Testis (tissue), 5 donors: Measurements from ENCODE around the gene ALG1L2. TPM values are rescaled to one million over a fixed set of nuclear protein-coding genes. Genes with fewer than 3 reads are reported as not detected.
"Not testable (repeated sequence)": the region's sequence is repeated elsewhere in the genome, so short reads cannot be mapped to it uniquely, and the experiment has no call there.

Experiments
- DNase-seq: peaks from one replicate; pipeline ENCODE4 v3.0.0-alpha.2; 2019
- H3K27ac ChIP-seq, 2 donors: fragments of 200-600 bp; sonication (generic); one replicate each; pipeline ENCODE4 v1.5.1; 2019
- H3K27me3 ChIP-seq: fragments of 200-600 bp; sonication (generic); one replicate; pipeline ENCODE4 v1.5.1; 2019
- H3K36me3 ChIP-seq: fragments of 200-600 bp; sonication (generic); one replicate; pipeline ENCODE4 v1.5.1; 2017; ENCODE audit warnings: low read depth; ENCODE audit errors: missing control alignments
- H3K4me1 ChIP-seq: fragments of 200-600 bp; sonication (generic); one replicate; pipeline ENCODE4 v1.5.1; 2019
- H3K4me3 ChIP-seq, 2 donors: fragments of 200-600 bp; sonication (generic); one replicate each; pipeline ENCODE4 v1.5.1; 2017 to 2019
- H3K9me3 ChIP-seq: fragments of 200-600 bp; sonication (generic); one replicate; pipeline ENCODE4 v1.5.1; 2017
- POLR2A ChIP-seq: fragments of 450-650 bp; IDR thresholded peaks from one replicate; pipeline ENCODE4 v1.6.1; 2017; ENCODE audit warnings: antibody characterized with exemption, mild to moderate bottlenecking, moderate library complexity
- WGBS, 2 donors: methylation state at CpG; one replicate each; pipeline ENCODE4 v1.1.5; 2018; 5-methylcytosine and 5-hydroxymethylcytosine counted together
- intact Hi-C: fragments of 100-400 bp; cut with DNase I; formaldehyde crosslinking; loops from one replicate; pipeline ENCODE4 v1.15.1; 2023; ENCODE audit warnings: low total_unique reads
- long read RNA-seq, 2 donors: transcript quantifications; one replicate each; lab custom pipeline, GENCODE V29; 2026
- polyA plus RNA-seq: library from polyadenylated mRNA; stranded (reverse); fragments of 350-450 nt; fragmentation: Illumina TruSeq; extraction: RNeasy Lipid Tissue Mini Kit (QIAGEN cat#74804); gene quantifications from one replicate; pipeline ENCODE4 v1.2.3, GENCODE V29; 2014; ENCODE audit warnings: low read depth, low replicate concordance; ENCODE audit not compliant: insufficient read depth
- total RNA-seq, 2 donors: library from RNA; depleted of rRNA; stranded (reverse); fragments of >200 nt; gene quantifications; one replicate each; pipeline ENCODE4 v1.2.3, GENCODE V29; 2016
- TF ChIP-seq, protein P1 (sequence below), 3 experiments: fragments of 450-650 bp in 2 of 3; fragments of 200-600 bp in 1 of 3; sonication (generic) in 1 of 3; IDR thresholded peaks; one replicate each; pipeline ENCODE4 v1.5.1; 2016 to 2019; ENCODE audit warnings: antibody characterized with exemption in 3 of 3, mild to moderate bottlenecking in 2 of 3, moderate library complexity in 1 of 3

ALG1L2 gene
- total RNA-seq (not detected), polyA plus RNA-seq (not detected)
- long read RNA-seq, donor 1, result 0 reads
- long read RNA-seq, donor 2, result 0 reads

DNA sequence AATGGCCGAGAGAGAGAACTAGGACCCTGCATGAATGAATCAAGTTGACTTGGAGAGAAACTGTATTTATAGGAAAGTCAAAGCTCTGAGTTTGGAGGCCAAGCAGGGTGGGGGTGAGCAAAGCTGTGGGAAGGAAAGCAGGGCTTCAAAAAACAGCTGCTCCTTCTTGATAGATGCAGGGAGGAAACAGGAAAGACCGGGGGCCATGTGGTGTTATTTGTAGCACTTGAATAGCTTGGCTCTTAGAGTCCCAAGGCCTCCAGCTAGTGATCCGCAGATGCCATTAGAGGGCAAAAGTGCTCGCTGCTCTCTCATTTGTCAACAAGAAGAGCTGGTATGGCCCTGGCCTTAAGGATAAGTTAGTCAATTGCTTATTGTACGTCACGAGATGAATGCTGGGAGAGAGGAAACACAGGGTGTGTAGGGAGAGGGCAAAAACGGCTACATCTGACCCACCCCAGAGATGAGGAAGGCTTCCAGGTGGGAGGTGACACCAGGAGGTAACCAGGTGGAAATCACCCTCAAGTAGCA, at the start of gene ALG1L2:
TSS of gene ALG1L2 (plus strand) at position 481 of the 531 bp plus-strand sequence. CDS start 186 bp downstream, outside the sequence.
- WGBS, 2 donors, result 53 to 63% methylated on average over 7 of the region's 7 CpGs
- H3K4me1 ChIP-seq, result no peaks in the 10 kb centered on the region
- no peak for TF ChIP-seq POLR2A
- TF ChIP-seq, protein P1, sequence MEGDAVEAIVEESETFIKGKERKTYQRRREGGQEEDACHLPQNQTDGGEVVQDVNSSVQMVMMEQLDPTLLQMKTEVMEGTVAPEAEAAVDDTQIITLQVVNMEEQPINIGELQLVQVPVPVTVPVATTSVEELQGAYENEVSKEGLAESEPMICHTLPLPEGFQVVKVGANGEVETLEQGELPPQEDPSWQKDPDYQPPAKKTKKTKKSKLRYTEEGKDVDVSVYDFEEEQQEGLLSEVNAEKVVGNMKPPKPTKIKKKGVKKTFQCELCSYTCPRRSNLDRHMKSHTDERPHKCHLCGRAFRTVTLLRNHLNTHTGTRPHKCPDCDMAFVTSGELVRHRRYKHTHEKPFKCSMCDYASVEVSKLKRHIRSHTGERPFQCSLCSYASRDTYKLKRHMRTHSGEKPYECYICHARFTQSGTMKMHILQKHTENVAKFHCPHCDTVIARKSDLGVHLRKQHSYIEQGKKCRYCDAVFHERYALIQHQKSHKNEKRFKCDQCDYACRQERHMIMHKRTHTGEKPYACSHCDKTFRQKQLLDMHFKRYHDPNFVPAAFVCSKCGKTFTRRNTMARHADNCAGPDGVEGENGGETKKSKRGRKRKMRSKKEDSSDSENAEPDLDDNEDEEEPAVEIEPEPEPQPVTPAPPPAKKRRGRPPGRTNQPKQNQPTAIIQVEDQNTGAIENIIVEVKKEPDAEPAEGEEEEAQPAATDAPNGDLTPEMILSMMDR (IDR thresholded peaks at IDR 0.05), result no peak
- H3K36me3 ChIP-seq, result no peaks in the 10 kb centered on the region
- H3K27me3 ChIP-seq, result no peaks in the 10 kb centered on the region
- intact Hi-C loops, result no loop called here
- no peak within 1 kb of the TSS for H3K27ac ChIP-seq
- no peak for DNase-seq
- no peak within 1 kb of the TSS for H3K4me3 ChIP-seq
- no peaks in the 10 kb centered on the region for H3K9me3 ChIP-seq

DNA sequence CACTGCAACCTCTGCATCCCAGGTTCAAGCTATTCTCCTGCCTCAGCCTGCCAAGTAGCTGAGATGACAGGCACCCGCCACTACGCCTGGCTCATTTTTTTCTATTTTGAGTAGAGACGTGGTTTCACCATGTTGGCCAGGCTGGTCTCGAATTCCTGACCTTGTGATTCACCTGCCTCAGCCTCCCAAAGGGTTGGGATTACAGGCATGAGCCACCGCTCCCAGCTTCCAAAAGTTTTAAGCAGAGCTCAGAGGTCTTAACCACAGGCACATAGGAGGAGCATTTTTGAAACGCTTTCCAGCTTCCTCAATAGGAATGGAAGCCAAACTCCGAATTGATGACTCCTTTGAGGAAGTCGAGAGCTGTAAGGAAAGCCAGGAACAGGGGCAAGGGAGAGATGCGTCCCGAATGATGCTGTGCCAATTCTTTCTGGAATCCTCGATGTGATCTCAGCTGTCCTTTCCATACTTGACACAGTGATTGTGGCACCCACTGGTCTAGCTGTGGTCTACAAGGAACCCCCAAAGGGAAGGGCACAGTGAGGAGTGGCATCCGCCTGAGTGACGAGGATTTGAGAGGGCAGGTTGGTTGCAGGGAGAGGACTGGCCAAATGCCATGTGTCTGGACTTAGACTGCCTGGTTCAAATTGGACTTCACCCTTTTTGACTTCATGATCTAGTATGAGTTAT, 44.4 kb upstream of the ALG1L2 start:
- H3K9me3 ChIP-seq, H3K27ac ChIP-seq, H3K36me3 ChIP-seq, H3K27me3 ChIP-seq, DNase-seq, intact Hi-C loops, H3K4me1 ChIP-seq, H3K4me3 ChIP-seq: not testable (repeated sequence)
- WGBS, 2 donors, result 53 to 75% methylated on average over 11 to 13 of the region's 13 CpGs

GRCh38 chr3:130042736-130043135, 38.9 kb upstream of the ALG1L2 start:
- H3K27ac ChIP-seq, intact Hi-C loops, H3K36me3 ChIP-seq, H3K27me3 ChIP-seq, H3K4me1 ChIP-seq, DNase-seq, H3K4me3 ChIP-seq, H3K9me3 ChIP-seq: not testable (repeated sequence)
- 73 to 90% methylated on average over 2 to 3 of the region's 3 CpGs for WGBS, 2 donors

- H3K9me3 ChIP-seq, H3K27me3 ChIP-seq, H3K27ac ChIP-seq, H3K4me1 ChIP-seq, intact Hi-C loops, H3K4me3 ChIP-seq, H3K36me3 ChIP-seq, DNase-seq: not testable (repeated sequence)
- WGBS, 2 donors, result 76 to 81% methylated on average over 6 of the region's 6 CpGs
Measured at GRCh38 chr3:130043658-130044057, 38.0 kb upstream of the ALG1L2 start.

GRCh38 chr3:130044370-130044769, 37.3 kb upstream of the ALG1L2 start:
- H3K27me3 ChIP-seq, result no peaks in the 10 kb centered on the region
- TF ChIP-seq POLR2A, result no peak
- intact Hi-C loops, result no loop called here

GRCh38 chr3:130048726-130049125, 32.9 kb upstream of the ALG1L2 start:
- Histone ChIP-seq H3K27me3 (no peaks in the 10 kb centered on the region), H3K36me3 (no peaks in the 10 kb centered on the region), H3K4me3 (no peak overlapping the region), H3K9me3 (no peaks in the 10 kb centered on the region), H3K4me1 (no peaks in the 10 kb centered on the region), H3K27ac (no peak overlapping the region)
- DNase-seq, result no peak
- intact Hi-C loops, result no loop called here
- TF ChIP-seq, protein P1 (IDR thresholded peaks at IDR 0.05), result no peak
- no peak for TF ChIP-seq POLR2A
- 66% methylated on average over 6 of the region's 6 CpGs; no CpG with 5 or more reads in 1 of the 2 donors for WGBS, 2 donors

More at GRCh38 chr3:130044370-130044769, 37.3 kb upstream of the ALG1L2 start:
- no peaks in the 10 kb centered on the region for H3K36me3 ChIP-seq
- DNase-seq, result no peak
- no peak overlapping the region for H3K4me3 ChIP-seq
- 73 to 77% methylated on average over 6 to 11 of the region's 11 CpGs for WGBS, 2 donors
- no peaks in the 10 kb centered on the region for H3K9me3 ChIP-seq
- H3K27ac ChIP-seq, result no peak overlapping the region
- H3K4me1 ChIP-seq, result no peaks in the 10 kb centered on the region

- H3K4me3 ChIP-seq, H3K27ac ChIP-seq, intact Hi-C loops, H3K4me1 ChIP-seq, DNase-seq, H3K27me3 ChIP-seq, H3K36me3 ChIP-seq, H3K9me3 ChIP-seq: not testable (repeated sequence)
- 59% methylated on average over 4 of the region's 5 CpGs; no CpG with 5 or more reads in 1 of the 2 donors for WGBS, 2 donors
Measured at GRCh38 chr3:130052366-130052765, 29.3 kb upstream of the ALG1L2 start.

DNA sequence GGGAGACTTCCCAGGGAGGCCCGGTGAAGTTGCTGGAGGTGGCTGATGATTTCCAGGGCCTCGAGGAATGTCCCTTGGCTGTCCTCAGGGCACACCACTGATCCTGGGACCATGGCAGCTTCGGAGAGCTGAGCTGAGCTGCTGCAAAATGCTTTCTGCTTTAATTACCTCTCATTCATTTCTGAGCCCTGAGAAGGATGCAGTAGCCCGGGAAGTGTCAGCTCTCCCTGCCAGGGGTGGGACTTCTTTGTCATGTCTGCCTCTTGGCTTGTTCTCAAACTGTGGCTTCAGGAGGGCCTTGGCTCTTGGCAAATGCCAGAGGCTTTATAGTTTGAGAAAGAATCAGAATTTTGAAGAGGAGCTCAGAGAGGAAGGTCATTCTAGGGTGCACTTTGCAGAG, 28.7 kb upstream of the ALG1L2 start:
- WGBS, 2 donors, result 33% methylated on average over 2 of the region's 4 CpGs; no CpG with 5 or more reads in 1 of the 2 donors
- DNase-seq, H3K27ac ChIP-seq, H3K36me3 ChIP-seq, H3K9me3 ChIP-seq, H3K4me1 ChIP-seq, intact Hi-C loops, H3K27me3 ChIP-seq, H3K4me3 ChIP-seq: not testable (repeated sequence)

- intact Hi-C loops, H3K36me3 ChIP-seq, H3K4me3 ChIP-seq, H3K9me3 ChIP-seq, H3K27ac ChIP-seq, DNase-seq, H3K4me1 ChIP-seq, H3K27me3 ChIP-seq: not testable (repeated sequence)
- WGBS, 2 donors, result 69 to 78% methylated on average over 4 to 15 of the region's 15 CpGs
Measured at GRCh38 chr3:130057536-130058266, 23.9 kb upstream of the ALG1L2 start.
